ENCODE data around the gene GNAI3. TPM values are rescaled to one million over a fixed set of nuclear protein-coding genes. Genes with fewer than 3 reads are reported as not detected.

The GNAI3 gene
- total RNA-seq, 2 donors from 2014 or later, result 7.8 to 8.8 TPM

DNA sequence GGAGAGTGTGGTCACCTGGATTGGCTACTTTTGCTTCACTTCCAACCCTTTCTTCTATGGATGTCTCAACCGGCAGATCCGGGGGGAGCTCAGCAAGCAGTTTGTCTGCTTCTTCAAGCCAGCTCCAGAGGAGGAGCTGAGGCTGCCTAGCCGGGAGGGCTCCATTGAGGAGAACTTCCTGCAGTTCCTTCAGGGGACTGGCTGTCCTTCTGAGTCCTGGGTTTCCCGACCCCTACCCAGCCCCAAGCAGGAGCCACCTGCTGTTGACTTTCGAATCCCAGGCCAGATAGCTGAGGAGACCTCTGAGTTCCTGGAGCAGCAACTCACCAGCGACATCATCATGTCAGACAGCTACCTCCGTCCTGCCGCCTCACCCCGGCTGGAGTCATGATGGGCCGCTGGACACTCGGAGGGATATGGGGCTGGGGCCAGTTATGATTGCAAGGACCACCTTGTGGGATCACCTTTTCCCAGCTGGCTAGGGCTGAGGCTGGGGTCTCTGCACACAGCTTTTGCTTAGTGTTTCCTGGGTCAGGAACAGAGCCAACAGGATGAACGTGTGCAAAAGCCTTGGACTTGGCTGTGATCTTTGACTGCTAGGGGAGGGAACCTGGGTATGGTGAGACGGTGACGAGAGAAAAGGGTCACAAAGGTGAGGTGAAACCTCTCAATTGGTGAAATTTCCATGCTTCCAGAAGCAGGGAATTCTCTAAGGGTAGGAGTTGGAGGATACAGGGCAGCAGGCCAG lies 4.3 kb upstream of the GNAI3 start:
- ATAC-seq (no peak), DNase-seq (no peak)
- peaks cover 19% of the 10 kb centered on the region for H3K4me1 Mint-ChIP-seq
- H3K27me3 Mint-ChIP-seq, result no peaks in the 10 kb centered on the region
- peaks cover 8% of the 10 kb centered on the region for H3K36me3 Mint-ChIP-seq (ENCODE audit: low read depth)
- no peak overlapping the region for H3K27ac Mint-ChIP-seq
- H3K9me3 ChIP-seq (ENCODE audit: control insufficient read depth, low read length, poor library complexity, severe bottlenecking), result no peaks in the 10 kb centered on the region
- H3K4me3 Mint-ChIP-seq, result no peak overlapping the region

DNA sequence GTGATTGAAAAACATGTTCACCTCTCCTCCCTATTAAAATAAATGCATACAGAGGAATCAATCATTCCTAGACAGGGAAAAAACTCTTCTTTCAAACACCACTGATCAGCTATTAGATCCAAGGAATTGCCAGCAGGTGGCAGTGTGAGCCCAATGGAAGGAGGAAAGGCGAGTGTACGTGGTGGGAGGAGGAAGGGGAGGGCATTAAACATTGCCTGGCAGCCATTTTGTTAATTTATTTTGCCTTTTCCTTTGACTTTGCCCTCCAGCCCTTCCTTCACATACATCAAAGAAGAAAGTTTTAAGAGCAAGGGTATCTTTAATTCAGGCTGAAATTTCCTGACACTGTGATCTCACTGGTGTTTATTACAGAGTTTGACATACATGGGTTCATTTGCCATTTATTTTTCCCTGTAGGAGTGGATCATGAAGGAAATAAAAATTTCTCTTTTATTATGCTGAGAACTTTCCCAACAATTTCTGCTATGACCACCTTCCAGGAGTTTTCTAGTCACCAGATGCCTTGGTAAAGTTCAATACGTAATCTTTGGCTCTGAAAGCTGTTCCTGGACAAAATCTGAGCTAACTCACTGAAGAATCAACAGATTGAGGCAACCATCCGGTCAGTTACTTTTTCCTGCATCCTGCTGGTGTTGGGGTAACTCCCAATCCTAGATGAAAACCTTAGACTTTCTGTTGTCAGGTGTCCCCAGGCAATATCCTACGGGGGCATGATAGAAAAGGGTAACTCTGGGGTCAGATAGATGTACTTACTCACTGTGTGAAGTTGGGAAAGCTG lies 1.9 kb upstream of the GNAI3 start:
- peaks cover 8% of the 10 kb centered on the region for H3K36me3 Mint-ChIP-seq (ENCODE audit: low read depth)
- H3K4me1 Mint-ChIP-seq, result peaks cover 30% of the 10 kb centered on the region

GRCh38 chr1:109547463-109548320 lies 723 bp upstream of the GNAI3 start:
- Mint-ChIP-seq H3K36me3 (ENCODE audit: low read depth) (peaks cover 8% of the 10 kb centered on the region), H3K4me1 (peaks cover 30% of the 10 kb centered on the region), H3K27ac (peak overlapping the region; percentile 99), H3K27me3 (no peaks in the 10 kb centered on the region), H3K4me3 (peak overlapping the region; percentile 100)
- ATAC-seq, result peak; percentile 10
- DNase-seq, result no peak
- no peaks in the 10 kb centered on the region for H3K9me3 ChIP-seq (ENCODE audit: control insufficient read depth, low read length, poor library complexity, severe bottlenecking)

More for the DNA sequence above, 1.9 kb upstream of the GNAI3 start:
- no peaks in the 10 kb centered on the region for H3K9me3 ChIP-seq (ENCODE audit: control insufficient read depth, low read length, poor library complexity, severe bottlenecking)
- ATAC-seq, result peak; percentile 56
- H3K4me3 Mint-ChIP-seq, result peak overlapping the region; percentile 100
- no peaks in the 10 kb centered on the region for H3K27me3 Mint-ChIP-seq
- DNase-seq, result peak; percentile 71 to 88 (median 73)
- peak overlapping the region; percentile 99 for H3K27ac Mint-ChIP-seq

DNA sequence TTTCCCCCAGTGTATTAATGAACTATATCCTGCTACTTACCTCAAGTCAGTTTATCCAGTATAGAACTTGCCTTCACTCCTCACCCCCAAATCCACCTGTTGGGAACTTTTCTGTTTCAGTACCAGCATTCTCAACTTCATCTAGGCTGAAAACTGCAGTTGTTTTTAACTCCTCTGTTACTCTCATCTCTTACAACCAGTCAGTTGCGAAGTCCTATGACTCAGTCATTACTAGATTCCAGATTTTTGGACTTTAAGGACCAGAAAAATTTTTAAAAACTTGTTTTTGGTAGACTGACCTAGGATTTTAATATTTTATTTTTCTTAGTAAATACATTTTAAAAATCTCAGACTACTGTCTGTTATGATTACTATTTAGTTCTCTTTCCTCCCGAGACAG lies 8.1 kb downstream of the GNAI3 start:
- peak overlapping the region; percentile 66 for H3K27ac Mint-ChIP-seq
- H3K4me3 Mint-ChIP-seq, result peak overlapping the region; percentile 3
- ATAC-seq, result no peak
- no peaks in the 10 kb centered on the region for H3K9me3 ChIP-seq (ENCODE audit: control insufficient read depth, low read length, poor library complexity, severe bottlenecking)
- no peaks in the 10 kb centered on the region for H3K27me3 Mint-ChIP-seq
- DNase-seq, result no peak
- H3K4me1 Mint-ChIP-seq, result peaks cover 62% of the 10 kb centered on the region
- H3K36me3 Mint-ChIP-seq (ENCODE audit: low read depth), result no peaks in the 10 kb centered on the region

GRCh38 chr1:109557520-109557919 lies 9.1 kb downstream of the GNAI3 start:
- no peaks in the 10 kb centered on the region for H3K27me3 Mint-ChIP-seq
- H3K4me1 Mint-ChIP-seq, result peaks cover 70% of the 10 kb centered on the region
- no peaks in the 10 kb centered on the region for H3K36me3 Mint-ChIP-seq (ENCODE audit: low read depth)
- no peaks in the 10 kb centered on the region for H3K9me3 ChIP-seq (ENCODE audit: control insufficient read depth, low read length, poor library complexity, severe bottlenecking)
- ATAC-seq (no peak), DNase-seq (no peak)
- H3K4me3 Mint-ChIP-seq, result no peak overlapping the region
- H3K27ac Mint-ChIP-seq, result peak overlapping the region; percentile 27

DNA sequence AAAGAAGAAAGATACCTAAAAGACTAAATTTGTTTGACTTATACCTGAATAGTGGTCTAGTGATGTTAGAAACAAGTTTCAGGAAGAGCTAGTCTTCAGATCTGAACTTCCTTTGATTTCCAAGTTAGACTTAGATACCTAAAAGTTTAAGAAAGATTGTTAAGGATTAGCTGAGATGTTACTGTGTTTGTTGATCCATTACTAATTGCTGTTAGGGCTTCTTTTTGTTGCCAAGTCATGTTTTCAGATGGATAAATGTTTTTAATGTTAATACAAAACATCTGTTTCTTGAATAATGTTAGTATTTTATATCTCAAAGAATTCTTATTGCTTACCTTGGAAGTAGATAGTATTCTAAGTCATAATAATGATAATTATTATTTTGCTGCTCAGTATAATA lies 11.6 kb downstream of the GNAI3 start:
- Mint-ChIP-seq H3K27ac (peak overlapping the region; percentile 60), H3K27me3 (no peaks in the 10 kb centered on the region), H3K4me3 (peak overlapping the region; percentile 56), H3K36me3 (ENCODE audit: low read depth) (peaks cover 3% of the 10 kb centered on the region), H3K4me1 (peaks cover 69% of the 10 kb centered on the region)
- no peaks in the 10 kb centered on the region for H3K9me3 ChIP-seq (ENCODE audit: control insufficient read depth, low read length, poor library complexity, severe bottlenecking)
- ATAC-seq (no peak), DNase-seq (no peak)

- Mint-ChIP-seq H3K27ac (peak overlapping the region; percentile 93), H3K36me3 (ENCODE audit: low read depth) (peaks cover 3% of the 10 kb centered on the region), H3K4me3 (peak overlapping the region; percentile 67), H3K4me1 (peaks cover 66% of the 10 kb centered on the region), H3K27me3 (no peaks in the 10 kb centered on the region)
- DNase-seq (no peak), ATAC-seq (peak; percentile 52)
- no peaks in the 10 kb centered on the region for H3K9me3 ChIP-seq (ENCODE audit: control insufficient read depth, low read length, poor library complexity, severe bottlenecking)
Observed at GRCh38 chr1:109564194-109564878, 15.9 kb downstream of the GNAI3 start.

DNA sequence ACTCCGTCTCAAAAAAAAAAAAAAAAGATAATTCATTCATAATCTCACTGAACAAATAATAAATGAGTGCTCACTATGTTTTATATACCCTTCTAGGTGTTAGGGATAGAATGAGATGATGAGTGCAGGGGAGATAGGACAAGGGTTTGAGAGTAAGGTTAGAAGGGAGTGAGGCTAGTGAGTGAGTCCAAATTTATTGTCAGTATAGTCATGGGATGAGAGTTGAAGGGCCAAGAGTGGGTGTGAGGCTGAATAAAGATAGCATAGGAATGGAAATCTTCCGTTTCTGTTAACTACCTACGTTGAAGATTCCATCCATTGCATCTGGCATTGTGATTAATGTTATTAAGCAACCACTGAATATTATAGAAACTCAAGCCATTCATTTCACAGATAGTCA lies 16.8 kb downstream of the GNAI3 start:
- Mint-ChIP-seq H3K27ac (peak overlapping the region; percentile 93), H3K4me3 (no peak overlapping the region), H3K4me1 (peaks cover 59% of the 10 kb centered on the region), H3K36me3 (ENCODE audit: low read depth) (peaks cover 3% of the 10 kb centered on the region), H3K27me3 (no peaks in the 10 kb centered on the region)
- H3K9me3 ChIP-seq (ENCODE audit: control insufficient read depth, low read length, poor library complexity, severe bottlenecking), result no peaks in the 10 kb centered on the region
- ATAC-seq (no peak), DNase-seq (no peak)

DNA sequence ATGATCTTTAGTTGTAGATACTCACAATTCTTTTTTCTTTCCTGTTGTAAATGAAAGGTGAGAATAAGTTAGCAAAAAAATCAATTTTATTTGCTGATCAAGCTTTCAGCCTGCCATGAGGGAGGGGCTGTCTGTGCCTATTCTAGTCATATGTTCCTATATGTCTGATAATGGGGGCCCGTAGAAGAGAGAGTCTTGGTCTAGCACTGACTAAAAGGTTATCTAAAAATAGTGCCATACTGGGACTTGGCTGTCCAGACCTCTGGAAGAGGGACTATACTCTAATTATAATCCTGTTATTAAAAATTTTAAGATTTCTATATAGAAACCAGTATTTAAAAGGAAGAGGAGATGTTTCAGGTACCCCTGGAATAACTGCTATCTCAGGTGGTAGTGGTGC lies 18.6 kb downstream of the GNAI3 start:
- DNase-seq (no peak), ATAC-seq (no peak)
- H3K36me3 Mint-ChIP-seq (ENCODE audit: low read depth), result peaks cover 3% of the 10 kb centered on the region
- peaks cover 48% of the 10 kb centered on the region for H3K4me1 Mint-ChIP-seq
- no peak overlapping the region for H3K4me3 Mint-ChIP-seq
- no peaks in the 10 kb centered on the region for H3K27me3 Mint-ChIP-seq
- H3K27ac Mint-ChIP-seq, result no peak overlapping the region
- no peaks in the 10 kb centered on the region for H3K9me3 ChIP-seq (ENCODE audit: control insufficient read depth, low read length, poor library complexity, severe bottlenecking)

GRCh38 chr1:109567877-109568672 lies 19.7 kb downstream of the GNAI3 start:
- H3K27ac Mint-ChIP-seq, result no peak overlapping the region
- H3K4me3 Mint-ChIP-seq, result no peak overlapping the region
- no peak for DNase-seq
- peaks cover 52% of the 10 kb centered on the region for H3K4me1 Mint-ChIP-seq
- peaks cover 3% of the 10 kb centered on the region for H3K36me3 Mint-ChIP-seq (ENCODE audit: low read depth)
- no peak for ATAC-seq
- no peaks in the 10 kb centered on the region for H3K27me3 Mint-ChIP-seq
- H3K9me3 ChIP-seq (ENCODE audit: control insufficient read depth, low read length, poor library complexity, severe bottlenecking), result no peaks in the 10 kb centered on the region

GRCh38 chr1:109569323-109569722 lies 20.9 kb downstream of the GNAI3 start:
- no peaks in the 10 kb centered on the region for H3K9me3 ChIP-seq (ENCODE audit: control insufficient read depth, low read length, poor library complexity, severe bottlenecking)
- peaks cover 1% of the 10 kb centered on the region for H3K36me3 Mint-ChIP-seq (ENCODE audit: low read depth)
- no peak overlapping the region for H3K27ac Mint-ChIP-seq
- peaks cover 43% of the 10 kb centered on the region for H3K4me1 Mint-ChIP-seq
- no peak overlapping the region for H3K4me3 Mint-ChIP-seq
- ATAC-seq, result no peak
- no peaks in the 10 kb centered on the region for H3K27me3 Mint-ChIP-seq
- DNase-seq, result no peak

GRCh38 chr1:109570414-109570813 lies 22.0 kb downstream of the GNAI3 start:
- no peak overlapping the region for H3K27ac Mint-ChIP-seq
- H3K36me3 Mint-ChIP-seq (ENCODE audit: low read depth), result peaks cover 2% of the 10 kb centered on the region
- no peak for ATAC-seq
- H3K27me3 Mint-ChIP-seq, result no peaks in the 10 kb centered on the region
- no peak overlapping the region for H3K4me3 Mint-ChIP-seq
- H3K9me3 ChIP-seq (ENCODE audit: control insufficient read depth, low read length, poor library complexity, severe bottlenecking), result no peaks in the 10 kb centered on the region
- DNase-seq, result no peak
- peaks cover 35% of the 10 kb centered on the region for H3K4me1 Mint-ChIP-seq
